Hematopoietic multipotent progenitor cell treated with erythropoietin and hydrocortisone succinate and interleukin-3 and kit ligand, for 6 days (in vitro differentiated cells): ENCODE measurements around the gene STARD5.

Source experiments
- DNase-seq: peaks from one replicate; pipeline ENCODE4 v3.0.0-alpha.2; 2015

The STARD5 gene

DNA sequence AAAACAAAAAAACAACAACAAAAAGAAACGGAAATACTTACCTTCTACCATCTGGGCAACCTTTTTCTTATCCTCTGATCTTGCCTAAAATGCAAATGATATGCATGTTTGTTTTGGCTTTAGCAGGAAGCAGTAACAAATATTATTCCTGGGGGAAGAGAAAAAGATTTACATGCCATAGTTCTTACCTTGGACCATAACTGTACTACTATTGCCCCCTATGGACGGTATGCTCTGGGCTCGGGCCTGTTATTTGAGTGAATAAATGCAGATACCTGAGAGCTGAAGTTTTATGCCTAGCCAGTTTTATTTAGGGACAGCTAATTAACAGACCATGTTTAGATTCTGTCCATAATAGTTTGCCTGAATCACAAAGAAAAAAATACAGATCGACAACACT, 12.6 kb upstream of the STARD5 start:
- peak; percentile 47 for DNase-seq

DNA sequence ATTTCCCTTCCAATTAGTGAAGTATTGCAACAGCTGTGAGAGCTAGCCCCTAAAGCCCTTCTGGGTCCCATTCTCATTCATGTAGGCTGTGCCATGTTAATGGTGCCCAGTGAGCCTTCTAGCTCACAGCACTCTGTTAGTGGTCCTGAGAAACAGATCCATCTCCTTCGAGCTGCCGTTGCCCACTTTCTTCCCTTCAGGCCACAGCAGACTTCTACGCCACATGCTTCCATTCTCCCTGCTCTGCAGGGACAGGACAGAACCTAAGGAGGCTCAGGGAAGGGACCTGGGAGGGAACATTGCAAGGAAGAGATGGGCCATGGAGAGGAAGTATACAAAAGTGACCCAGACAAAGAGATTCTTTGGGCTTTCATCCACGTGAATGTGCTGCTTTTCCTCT, 11.7 kb upstream of the STARD5 start:
- no peak for DNase-seq

DNA sequence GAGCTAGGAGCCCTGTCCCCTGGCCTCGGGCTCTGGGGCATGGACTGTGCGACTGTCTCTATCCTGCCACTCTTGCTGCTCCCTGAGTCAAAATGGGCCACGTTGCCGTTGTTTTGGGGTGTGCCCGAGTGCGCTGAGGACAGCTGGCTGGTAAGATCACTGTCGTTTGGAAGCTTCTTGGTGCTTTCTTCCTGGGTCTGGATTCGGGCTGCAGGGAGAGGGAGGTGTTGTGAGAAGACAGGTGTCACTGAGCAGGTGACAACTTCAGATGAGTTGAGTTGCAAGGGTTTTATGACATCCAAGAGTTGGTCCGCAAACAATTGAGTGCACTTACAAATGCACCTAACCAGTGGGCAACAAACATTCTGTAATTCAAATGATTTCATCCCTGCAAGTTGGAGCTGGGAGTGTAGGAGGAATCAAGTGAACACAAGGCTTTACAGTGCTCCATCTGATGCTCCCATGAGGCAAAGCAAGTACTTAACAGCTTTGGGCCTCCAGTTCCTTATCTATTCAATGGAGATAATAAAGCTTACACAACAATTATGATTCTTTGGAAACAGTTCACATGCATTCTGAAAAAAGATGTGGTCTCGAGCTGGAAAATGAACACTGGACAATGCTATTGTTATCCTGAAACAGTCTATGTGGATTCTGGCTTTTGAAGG, 11.0 kb upstream of the STARD5 start:
- peak; percentile 39 for DNase-seq

DNA sequence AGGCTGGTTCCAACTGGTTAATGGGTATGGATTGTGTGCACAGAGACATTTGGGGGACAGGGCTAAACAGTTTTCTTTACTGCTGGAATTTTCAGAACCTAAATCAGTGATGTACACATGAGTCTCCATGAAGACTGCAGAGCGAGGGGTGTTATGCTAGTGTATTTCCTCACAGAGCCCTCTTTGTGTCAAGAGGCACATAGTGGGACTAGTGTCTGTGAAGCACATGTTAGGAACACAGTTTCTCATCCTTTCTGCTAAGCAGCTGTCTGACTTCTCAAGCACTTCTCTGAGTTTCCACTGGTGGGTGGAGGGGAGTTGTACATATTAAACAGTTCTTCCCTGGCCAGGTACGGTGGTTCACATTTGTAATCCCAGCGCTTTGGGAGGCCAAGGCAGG, 9.4 kb upstream of the STARD5 start:
- no peak for DNase-seq

DNA sequence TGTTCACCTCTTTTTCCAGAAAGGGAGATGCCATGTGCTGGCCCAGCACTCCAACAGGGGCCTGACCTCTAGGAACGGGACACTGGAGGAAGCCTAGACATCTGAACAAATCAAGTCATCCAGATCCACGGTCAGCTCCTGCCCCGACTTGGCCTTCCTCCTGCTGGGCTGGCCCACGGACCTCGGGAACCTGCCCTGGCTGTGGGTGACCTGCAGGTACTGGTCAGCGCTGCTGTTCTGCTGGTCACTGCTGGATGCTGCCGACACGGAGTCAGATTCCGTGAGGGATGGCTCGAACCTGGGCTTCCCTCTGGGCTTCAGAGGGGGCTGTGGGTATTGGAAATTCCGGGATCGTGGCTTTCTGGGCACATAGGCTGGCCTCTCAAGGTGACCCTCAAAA, 8.4 kb upstream of the STARD5 start:
- no peak for DNase-seq

DNA sequence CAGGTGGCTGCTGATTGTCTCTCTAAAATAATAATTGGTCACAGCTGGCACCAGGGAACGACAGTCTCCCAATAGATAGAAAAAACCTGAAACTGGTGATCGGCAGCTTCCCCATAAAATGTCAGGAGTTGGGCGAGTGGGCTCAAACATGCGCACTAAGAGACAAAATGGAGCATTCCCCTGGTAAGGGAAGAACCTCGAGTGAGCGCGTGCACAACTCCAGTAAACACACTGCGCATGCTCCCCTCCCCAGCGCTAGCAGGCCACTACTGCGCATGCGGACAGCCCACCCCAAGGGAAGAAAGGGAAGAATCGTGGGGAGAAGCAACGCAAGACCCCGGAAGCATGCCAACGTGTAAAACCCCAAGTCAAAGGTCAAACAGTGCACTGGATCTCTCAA, 7.7 kb upstream of the STARD5 start:
- DNase-seq, result no peak

DNA sequence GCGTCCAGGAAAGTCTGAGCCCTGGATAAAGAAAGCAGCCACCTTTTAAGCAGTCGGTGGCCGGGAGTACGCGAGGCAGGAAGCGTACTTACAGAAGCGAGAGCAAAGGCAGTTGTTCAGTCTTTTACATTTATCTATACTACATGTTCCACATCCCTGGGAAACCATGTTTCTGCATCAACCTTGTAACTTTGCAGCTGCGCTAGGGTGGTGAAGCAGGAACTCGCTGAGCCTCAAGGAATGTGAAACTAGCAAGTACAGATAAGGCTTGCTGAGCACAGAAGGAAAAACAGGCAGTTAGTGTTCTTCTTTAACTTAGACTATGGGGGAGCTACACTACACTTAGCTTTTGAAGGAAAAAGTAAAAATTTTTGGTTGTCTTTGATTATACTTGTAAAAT, 7.2 kb upstream of the STARD5 start:
- DNase-seq, result peak; percentile 5

DNA sequence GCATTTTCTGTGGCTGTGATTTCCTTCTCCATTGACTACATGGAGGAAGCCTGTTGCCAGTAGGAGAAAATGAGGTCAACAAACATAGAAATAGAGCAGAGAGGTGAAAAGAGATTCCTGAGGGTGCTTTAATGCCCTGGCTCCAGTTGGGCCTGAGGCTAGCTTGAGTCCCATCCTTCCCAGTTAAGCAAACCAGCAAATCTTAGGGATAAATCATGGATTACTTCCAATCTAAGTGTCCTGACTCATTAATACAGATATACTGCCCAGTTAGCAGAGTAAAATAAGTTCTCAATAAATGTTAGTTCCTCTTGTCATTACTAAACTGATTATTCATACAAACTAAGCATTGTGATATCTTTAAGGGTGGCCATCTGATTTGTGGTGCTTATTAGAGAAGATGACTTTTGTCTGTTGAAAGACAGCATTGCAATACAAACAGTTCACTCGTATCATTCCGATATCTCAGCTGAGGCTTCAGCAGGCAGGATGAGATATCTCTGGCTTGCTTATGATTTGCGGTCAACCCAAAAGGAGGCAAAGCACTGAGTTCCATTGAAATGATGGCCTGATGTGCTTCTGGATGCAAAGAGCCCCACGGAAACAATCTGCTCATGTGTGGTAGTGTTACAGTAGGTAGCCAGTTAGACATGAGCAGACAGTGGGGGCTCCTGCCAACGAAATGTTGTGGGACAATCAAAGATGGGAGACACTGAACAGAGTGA, 6.6 kb upstream of the STARD5 start:
- DNase-seq, result peak; percentile 33

DNA sequence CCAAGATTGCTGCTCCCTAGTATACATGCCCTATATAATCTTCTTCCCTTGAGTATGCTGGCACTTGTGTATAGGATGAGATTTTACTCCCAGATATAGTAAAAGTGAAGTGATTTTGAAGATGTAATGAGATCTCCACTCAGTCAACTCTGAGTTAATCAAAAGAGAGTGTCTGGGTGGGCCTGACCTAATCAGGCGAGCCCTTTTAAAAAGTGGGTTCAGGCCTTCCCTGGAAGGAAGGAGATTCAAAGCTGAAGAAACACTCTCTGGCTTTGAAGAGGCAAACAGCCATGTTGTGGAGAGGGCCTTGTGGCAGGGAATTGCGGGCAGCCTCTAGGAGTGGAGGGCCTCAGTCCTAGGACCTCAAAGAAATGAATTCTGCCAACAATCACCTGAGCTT, 5.5 kb upstream of the STARD5 start:
- no peak for DNase-seq

DNA sequence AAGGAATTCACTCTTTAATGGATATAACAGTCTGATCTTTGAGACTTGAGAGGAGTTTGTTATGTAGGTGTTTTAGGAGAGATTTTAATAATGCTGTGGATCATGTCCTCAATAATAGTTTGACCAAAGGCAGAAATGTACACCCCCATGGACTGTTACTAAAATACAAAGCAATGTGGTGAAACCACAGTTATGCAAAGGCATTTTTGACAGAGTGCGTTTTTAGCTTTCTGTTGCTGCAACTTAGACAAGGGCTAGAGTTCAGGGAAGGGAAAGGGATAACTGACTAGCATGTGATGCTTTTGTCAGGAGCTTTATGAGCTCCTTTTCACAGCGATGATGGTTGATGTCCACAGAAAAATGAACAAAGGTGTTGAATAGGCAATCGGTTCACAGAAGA, 3.6 kb upstream of the STARD5 start:
- DNase-seq, result no peak

DNA sequence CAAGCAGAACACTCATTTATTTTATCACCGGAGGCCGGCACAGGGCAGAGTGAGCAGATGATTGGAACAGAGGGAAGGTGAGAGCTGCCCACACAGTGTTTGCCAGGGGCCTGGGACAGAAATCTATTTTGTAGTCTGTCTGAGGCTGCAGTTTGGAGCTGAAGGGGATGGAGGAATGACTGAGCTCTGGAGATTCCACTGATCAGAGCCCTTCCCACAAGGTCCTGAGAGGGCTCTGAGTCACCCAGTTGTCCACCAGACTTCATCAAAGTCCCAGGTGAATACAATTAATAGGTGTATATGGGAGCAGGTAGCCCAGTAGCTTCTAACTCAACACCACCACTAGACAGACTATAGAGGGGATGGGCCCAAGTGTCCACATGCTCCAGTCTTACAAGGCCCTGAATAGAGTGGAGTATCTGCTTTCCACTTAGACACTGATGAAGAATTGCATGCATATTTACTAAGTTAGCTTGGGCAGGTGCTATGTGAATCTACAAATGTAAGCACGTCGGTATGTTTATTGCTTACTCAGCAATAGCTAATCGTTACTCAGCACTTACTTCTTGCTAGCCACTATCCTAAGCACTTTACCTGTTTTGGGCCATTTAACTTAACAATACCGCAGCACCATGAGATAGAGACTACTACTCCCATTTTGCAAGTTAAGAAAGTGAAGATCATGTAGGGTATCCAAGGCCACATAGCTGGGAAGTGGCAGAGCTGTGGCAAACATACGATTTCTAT, 2.7 kb upstream of the STARD5 start:
- no peak for DNase-seq

DNA sequence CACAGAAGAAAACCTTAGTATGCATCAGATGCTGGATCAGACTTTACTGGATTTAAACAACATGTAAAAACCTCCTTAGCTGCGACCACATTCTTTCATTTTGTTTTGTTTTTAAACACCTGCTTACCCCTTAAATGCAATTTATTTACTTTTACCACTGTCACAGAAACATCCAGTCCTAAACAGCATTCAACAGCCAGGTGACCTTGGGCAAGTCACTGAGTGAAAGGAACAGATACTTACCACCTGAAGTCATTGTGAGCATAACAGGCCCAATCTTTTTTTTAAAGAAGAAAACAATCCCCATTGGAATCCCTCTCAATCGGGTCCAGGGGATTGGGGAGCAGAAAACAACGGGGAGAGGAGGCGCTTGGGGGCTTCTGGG, 390 bp downstream of the STARD5 start:
- peak; percentile 28 for DNase-seq

DNA sequence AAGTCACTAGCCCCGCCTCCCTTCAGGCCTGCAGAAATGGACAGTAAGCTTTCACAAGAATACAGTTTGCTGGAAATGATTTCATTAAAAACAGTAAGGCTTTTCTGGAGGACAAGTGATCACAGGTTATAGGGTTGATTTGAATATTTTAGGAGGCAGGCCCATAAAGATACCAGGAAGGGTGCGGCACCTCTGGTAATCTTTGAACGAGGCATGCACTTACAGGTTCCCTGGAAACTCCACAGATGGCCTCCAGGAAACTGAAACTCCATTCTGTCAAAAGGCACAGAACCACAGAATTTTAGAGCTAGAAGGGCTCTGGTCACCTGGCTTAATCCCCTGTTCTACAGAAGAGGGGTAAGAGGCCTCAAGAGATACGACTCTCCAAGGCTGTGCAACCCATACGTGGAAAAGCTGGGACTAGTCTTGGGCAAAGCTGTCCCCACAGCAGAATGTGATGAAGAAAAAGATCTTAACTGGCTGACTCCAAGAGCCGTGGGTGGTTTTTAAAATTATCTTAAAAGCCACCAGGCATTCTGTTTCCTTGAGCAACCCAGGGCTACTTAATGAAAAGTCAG, 1.2 kb downstream of the STARD5 start:
- peak; percentile 79 for DNase-seq

DNA sequence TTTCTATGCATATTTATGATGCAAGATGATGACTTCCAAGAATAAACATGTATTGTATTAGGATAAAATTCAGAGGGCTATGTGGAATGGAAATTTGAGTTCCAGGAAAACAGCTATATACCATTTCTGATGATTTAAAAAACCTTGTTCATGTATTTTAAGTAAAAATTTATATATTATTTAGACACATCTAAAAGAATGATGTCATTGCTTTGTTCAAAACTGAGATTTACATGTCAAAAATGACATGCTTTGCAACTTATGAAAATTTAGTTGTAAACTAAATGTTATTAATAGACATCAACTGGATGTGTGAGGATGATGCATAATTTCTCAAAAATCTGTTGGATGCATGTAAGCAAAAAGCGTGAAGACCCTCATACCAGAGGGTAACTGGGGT, 2.3 kb downstream of the STARD5 start:
- DNase-seq, result no peak

DNA sequence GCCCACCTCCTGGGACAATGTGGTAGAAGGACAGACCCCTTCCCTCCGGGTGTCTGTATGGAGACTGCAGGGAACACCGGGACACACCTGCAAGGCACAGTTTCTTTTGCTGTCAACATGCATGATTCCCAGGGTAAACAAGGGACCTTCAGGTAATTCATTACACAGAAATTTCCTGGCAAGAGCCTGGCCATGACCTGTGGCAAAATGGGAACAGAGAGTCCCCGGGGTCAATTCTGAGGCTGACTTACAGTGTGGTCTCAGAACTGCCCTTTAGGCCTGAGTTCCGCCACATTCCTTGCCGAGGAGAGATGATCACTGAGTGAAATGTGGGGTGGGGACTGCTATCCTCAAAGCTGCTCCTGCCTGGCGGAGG, 6.3 kb downstream of the STARD5 start:
- no peak for DNase-seq

DNA sequence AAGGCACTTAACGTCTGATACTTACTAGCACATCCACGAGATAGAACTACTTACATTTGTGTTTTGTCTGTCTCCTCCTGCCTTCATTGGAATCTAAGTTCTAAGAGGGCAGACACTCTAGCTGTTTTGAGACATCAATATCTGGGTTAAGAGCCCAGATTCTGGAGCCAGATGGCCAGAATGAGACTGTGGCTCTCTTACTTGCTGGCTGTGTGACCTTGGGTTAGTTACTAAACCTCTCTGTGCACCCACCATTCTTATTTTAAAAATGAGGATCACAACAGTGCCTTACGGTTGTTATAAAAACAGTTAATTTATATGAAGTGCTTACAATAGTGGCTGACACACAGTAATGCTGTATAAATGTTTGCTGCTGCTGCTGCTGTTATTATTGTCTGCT, 7.7 kb downstream of the STARD5 start:
- no peak for DNase-seq

DNA sequence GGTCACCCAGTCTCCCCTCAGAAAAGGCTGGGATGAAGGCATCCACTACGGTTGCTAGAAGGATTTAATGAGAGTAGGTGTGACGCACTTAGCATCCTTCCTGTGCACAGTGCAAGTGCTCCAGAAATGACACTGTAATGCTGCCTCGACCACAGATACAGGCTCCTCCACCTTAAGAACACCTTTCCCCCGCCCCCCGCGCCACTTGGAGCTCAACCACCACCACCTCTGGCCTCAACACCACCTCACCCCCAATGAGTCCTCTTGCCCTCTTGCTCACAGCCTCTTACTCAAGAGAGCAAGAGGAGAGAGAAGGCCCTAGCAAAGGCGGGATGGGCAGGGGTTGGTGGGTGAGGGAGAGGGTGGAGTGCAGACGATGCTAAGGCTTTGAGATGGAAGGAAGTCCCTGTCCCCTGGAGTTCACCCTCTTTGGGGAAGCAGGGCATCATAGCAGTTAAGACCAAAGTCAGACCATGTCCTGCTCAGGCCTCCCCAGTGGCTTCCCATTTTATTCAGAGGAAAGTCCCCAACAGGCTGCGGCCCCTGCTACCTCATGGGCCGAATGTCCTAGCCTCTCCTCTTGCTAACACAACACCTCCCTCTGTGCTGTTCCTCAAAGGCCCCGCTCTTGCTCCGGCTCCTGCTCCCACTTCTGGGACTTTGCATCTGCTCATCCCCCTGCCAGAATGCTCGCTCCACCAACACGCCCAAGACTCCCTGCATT, 8.3 kb downstream of the STARD5 start:
- DNase-seq, result no peak

DNA sequence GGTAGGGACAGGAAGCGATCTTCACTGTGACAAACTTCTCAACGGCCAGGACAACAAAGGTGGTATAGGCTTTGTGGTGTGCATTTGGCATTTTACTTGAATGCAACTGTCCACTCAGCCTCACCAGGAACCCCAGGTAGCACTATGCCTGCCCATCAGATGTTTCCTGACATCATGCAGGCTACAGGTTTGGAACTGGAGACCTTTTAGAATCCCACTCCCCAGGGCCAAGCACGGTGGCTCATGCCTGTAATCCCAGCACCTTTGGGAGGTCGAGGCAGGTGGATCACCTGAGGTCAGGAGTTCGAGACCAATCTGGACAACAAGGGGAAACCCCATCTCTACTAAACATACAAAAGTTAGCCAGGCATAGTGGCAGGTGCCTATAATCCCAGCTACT, 9.6 kb downstream of the STARD5 start:
- DNase-seq, result no peak

DNA sequence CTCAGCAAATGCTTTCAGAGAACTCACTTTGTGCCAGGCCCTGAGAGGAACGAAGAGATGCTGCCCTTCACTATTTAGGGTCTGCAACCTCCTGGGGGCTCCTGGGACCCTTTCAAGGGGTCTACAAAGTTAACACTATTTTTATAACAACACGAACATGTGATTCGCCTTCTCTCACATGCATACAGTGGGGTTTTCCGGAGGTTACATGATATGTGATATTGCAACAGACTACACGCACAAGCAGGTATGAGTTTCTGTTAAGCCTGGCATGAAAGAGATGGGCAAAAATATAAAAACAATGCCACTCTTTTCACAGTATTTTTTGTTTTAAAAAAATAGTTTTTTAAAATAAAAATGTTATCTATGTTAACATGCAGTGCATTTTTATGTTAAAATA, 10.3 kb downstream of the STARD5 start:
- no peak for DNase-seq

DNA sequence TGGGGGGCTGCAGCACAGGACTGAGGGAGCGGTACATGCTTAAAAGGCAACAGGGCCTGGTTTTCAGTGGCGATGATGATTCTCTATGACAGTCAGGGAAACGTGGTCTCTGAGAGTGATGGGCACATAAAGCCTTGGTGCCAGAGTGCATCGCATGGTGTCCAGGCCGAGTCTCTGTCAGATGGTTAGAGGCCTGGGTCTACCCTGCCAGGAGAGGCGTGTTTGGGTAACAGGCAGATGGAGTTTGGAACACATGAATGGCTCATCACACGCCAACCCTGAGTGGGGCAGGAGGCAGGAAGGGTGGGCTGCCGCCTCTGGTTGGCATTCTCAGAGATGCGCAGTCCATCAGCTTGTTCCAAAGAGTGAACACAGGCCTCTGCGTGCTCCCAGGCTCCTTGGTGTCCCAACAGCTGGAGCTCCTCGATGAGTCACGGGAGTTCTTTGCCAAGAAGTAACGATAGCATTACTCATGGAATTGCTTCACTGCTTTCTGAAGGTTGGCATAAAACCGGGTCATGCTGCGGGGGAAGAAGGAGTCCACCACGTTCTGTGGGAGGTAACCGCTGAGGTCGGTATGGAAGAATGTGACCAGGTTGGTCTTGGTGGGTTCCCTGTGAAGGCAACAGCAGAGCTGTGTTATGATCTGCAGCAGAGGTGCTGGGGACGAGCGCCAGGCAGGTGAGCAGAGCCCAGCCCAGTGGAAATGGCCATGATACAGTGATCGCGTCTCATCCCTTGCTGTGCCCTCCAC, 11.0 kb downstream of the STARD5 start:
- no peak for DNase-seq

DNA sequence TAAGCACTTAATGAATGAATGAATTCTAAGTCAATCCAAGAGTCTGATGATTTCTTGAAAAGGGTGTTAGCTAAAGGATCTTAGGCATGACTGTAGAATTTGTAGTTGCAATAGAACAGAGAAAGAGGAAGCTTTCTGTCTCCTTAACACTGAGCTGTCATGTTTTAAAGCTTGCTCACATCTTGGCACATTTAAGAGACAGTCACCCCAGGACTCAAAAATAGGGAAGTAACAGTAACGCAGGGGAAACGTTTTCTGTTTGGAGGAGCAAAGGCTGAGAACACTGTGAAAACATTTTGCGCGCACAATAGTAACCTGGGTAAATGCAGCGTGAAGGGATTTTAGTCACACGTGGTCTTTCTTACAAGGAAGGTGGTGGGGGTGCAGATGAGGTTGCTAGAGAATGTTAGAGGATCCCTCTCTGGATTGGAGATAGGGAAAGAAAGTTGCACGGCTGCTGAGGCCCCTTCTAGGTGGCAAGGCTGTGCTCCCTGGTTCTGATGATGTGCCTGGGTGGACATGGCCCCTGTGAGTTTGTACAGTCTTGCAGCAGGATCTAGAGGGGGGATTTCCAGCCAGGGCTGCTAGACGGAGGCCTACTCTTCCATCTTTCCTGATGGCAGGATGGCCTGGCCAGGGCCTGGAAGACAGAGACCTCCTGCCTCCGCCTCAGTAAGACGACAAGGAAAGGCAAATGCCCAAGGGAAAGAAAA, 12.0 kb downstream of the STARD5 start:
- DNase-seq, result peak; percentile 68

DNA sequence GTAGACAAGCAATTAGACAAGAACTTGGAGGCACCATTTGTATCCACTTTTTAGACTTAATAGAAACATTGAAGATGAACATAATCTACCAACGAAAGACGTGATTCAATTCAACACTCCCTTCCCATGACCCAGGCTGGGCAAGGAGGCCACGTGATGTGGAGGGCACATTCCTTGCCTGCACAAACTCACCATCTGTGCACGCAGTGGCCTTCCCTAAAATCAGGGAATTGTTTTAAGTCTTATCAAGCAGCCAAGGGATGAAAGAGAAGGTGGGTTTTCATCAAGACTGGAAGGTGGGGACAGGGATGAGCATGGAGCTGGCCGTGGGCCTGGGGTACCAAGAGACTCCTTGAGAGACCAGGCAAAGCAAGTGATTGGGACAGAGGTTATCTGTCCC, 13.5 kb downstream of the STARD5 start:
- no peak for DNase-seq
